IMR-90 (cell line): ENCODE measurements around the gene FBLN7. TPM values are rescaled to one million over a fixed set of nuclear protein-coding genes. Genes with fewer than 3 reads are reported as not detected.

Experiments used
- ATAC-seq: fragments of 200-7000 bp; cut with Tn5 transposase; 2 replicates; pipeline ENCODE4 v1.9.1; 2020; ENCODE audit warnings: low read depth, mild to moderate bottlenecking, moderate library complexity
- Bru-seq: library from RNA; stranded (reverse); fragments of 400-500 nt; gene quantifications from one replicate; lab custom pipeline; 2021; lab: Mats Ljungman, UMichigan
- BruChase-seq, 2 experiments: library from RNA; stranded (reverse); fragments of 400-500 nt; gene quantifications; one replicate each; lab custom pipeline; 2021; lab: Mats Ljungman, UMichigan
- BruUV-seq: library from RNA; stranded (reverse); fragments of 400-500 nt; replicated peaks from 2 replicates; lab custom pipeline; 2021; lab: Mats Ljungman, UMichigan
- CTCF ChIA-PET: fragments of 300-600 bp; formaldehyde crosslinking; extraction: SDS; loops from one replicate; lab custom pipeline; 2021; ENCODE audit warnings: antibody characterized with exemption; lab: Yijun Ruan, JAX
- POLR2A ChIA-PET: fragments of 300-600 bp; sonication (Branson Sonifier 250); formaldehyde crosslinking; loops from one replicate; lab custom pipeline; 2022; ENCODE audit warnings: antibody characterized with exemption; ENCODE audit not compliant: unreplicated experiment; lab: Charles Lee
- DNase-seq: peaks from one replicate; pipeline ENCODE4 v3.0.0; 2013
- H2AFZ ChIP-seq: replicated peaks from 2 replicates; pipeline ENCODE3; 2013; ENCODE audit warnings: low read length, mild to moderate bottlenecking; ENCODE audit not compliant: poor library complexity
- H2AK5ac ChIP-seq: 2 replicates; pipeline ENCODE4 v1.6.1; 2013; ENCODE audit warnings: low read depth, low read length, inconsistent platforms
- H2AK9ac ChIP-seq: replicated peaks from 2 replicates; pipeline ENCODE3; 2013; ENCODE audit warnings: mild to moderate bottlenecking, low read depth, low read length, moderate library complexity; ENCODE audit not compliant: poor library complexity
- H2BK120ac ChIP-seq: 2 replicates; pipeline ENCODE4 v1.6.1; 2013; ENCODE audit warnings: low read depth, low read length, inconsistent platforms
- H2BK15ac ChIP-seq: 3 replicates; pipeline ENCODE4 v1.6.1; 2013; ENCODE audit warnings: low read depth, low read length, inconsistent platforms
- H2BK20ac ChIP-seq: 2 replicates; pipeline ENCODE4 v1.6.1; 2013; ENCODE audit warnings: low read depth, mild to moderate bottlenecking, inconsistent platforms, low read length, moderate library complexity
- H2BK5ac ChIP-seq: 2 replicates; pipeline ENCODE4 v1.6.1; 2013; ENCODE audit warnings: mild to moderate bottlenecking, low read depth, low read length, inconsistent platforms; ENCODE audit not compliant: poor library complexity, severe bottlenecking
- H3K14ac ChIP-seq: replicated peaks from 2 replicates; pipeline ENCODE4 v1.6.1; 2013; ENCODE audit warnings: low read depth, low read length, inconsistent platforms
- H3K18ac ChIP-seq: 2 replicates; pipeline ENCODE4 v1.6.1; 2013; ENCODE audit warnings: low read depth, low read length, control low read depth
- H3K23ac ChIP-seq: 2 replicates; pipeline ENCODE4 v1.6.1; 2013; ENCODE audit warnings: low read depth, low read length, inconsistent platforms
- H3K27ac ChIP-seq: 2 replicates; pipeline ENCODE4 v1.5.1; 2013; ENCODE audit warnings: mild to moderate bottlenecking, control low read depth, low read length; ENCODE audit not compliant: insufficient read depth
- H3K27me3 ChIP-seq: 2 replicates; pipeline ENCODE4 v1.6.1; 2013; ENCODE audit warnings: low read length; ENCODE audit not compliant: control insufficient read depth, insufficient read depth
- H3K36me3 ChIP-seq: 2 replicates; pipeline ENCODE4 v1.6.1; 2013; ENCODE audit warnings: low read length, mixed read lengths; ENCODE audit not compliant: control insufficient read depth, insufficient read depth
- H3K4ac ChIP-seq: 2 replicates; pipeline ENCODE4 v1.6.1; 2013; ENCODE audit warnings: low read depth, low read length, inconsistent platforms
- H3K4me1 ChIP-seq: 2 replicates; pipeline ENCODE4 v1.6.1; 2013; ENCODE audit warnings: low read length, mixed read lengths; ENCODE audit not compliant: control insufficient read depth, insufficient read depth
- H3K4me2 ChIP-seq: 2 replicates; pipeline ENCODE4 v1.6.1; 2013; ENCODE audit warnings: low read depth, mild to moderate bottlenecking, control low read depth, low read length, moderate library complexity
- H3K4me3 ChIP-seq: 2 replicates; pipeline ENCODE4 v1.5.1; 2013; ENCODE audit warnings: low read depth, mild to moderate bottlenecking, control low read depth, low read length, moderate library complexity; ENCODE audit not compliant: insufficient read depth
- H3K56ac ChIP-seq: 2 replicates; pipeline ENCODE4 v1.6.1; 2013; ENCODE audit warnings: low read length, inconsistent platforms; ENCODE audit not compliant: insufficient read depth; ENCODE audit errors: extremely low read depth
- H3K79me1 ChIP-seq, 2 experiments: 2 replicates each; pipeline ENCODE4 v1.6.1; 2013; ENCODE audit warnings: low read length in 2 of 2, inconsistent platforms in 1 of 2, low read depth in 1 of 2
- H3K9ac ChIP-seq: 2 replicates; pipeline ENCODE4 v1.6.1; 2013; ENCODE audit warnings: low read depth, low read length, control low read depth
- H3K9me1 ChIP-seq: 2 replicates; pipeline ENCODE4 v1.6.1; 2013; ENCODE audit warnings: low read length, inconsistent platforms; ENCODE audit not compliant: insufficient read depth
- H3K9me3 ChIP-seq: 2 replicates; pipeline ENCODE4 v1.6.1; 2013; ENCODE audit warnings: low read length; ENCODE audit not compliant: control insufficient read depth, insufficient read depth
- H4K20me1 ChIP-seq: 2 replicates; pipeline ENCODE4 v1.6.1; 2013; ENCODE audit warnings: low read length, inconsistent platforms; ENCODE audit not compliant: insufficient read depth
- H4K5ac ChIP-seq: 2 replicates; pipeline ENCODE4 v1.6.1; 2013; ENCODE audit warnings: mild to moderate bottlenecking, low read depth, low read length, control low read depth
- H4K8ac ChIP-seq, 2 experiments: 2 replicates each; pipeline ENCODE4 v1.6.1; 2013; ENCODE audit warnings: low read depth in 2 of 2, low read length in 2 of 2, control low read depth in 1 of 2, inconsistent platforms in 1 of 2
- H4K91ac ChIP-seq: 2 replicates; pipeline ENCODE4 v1.6.1; 2013; ENCODE audit warnings: low read depth, low read length, inconsistent platforms; ENCODE audit not compliant: insufficient read depth
- BHLHE40 ChIP-seq: fragments of 150-350 bp; IDR thresholded peaks from 2 replicates; pipeline ENCODE4 v1.6.1; 2016; ENCODE audit warnings: mild to moderate bottlenecking, low read depth, low read length
- CEBPB ChIP-seq: IDR thresholded peaks from 2 replicates; pipeline ENCODE4 v1.6.1; 2012; ENCODE audit warnings: low read depth, low read length, improper control_type of control experiment
- CHD1 ChIP-seq: IDR thresholded peaks from 2 replicates; pipeline ENCODE4 v1.6.1; 2012; ENCODE audit warnings: low read depth, low read length, improper control_type of control experiment
- MAFK ChIP-seq: IDR thresholded peaks from 2 replicates; pipeline ENCODE4 v1.6.1; 2012; ENCODE audit warnings: low read depth, low read length, improper control_type of control experiment
- MAZ ChIP-seq: IDR thresholded peaks from 2 replicates; pipeline ENCODE4 v1.6.1; 2012; ENCODE audit warnings: low read depth, mild to moderate bottlenecking, low read length, improper control_type of control experiment, moderate library complexity, borderline replicate concordance
- MXI1 ChIP-seq: IDR thresholded peaks from 2 replicates; pipeline ENCODE4 v1.6.1; 2012; ENCODE audit warnings: low read depth, mild to moderate bottlenecking, low read length, moderate library complexity, borderline replicate concordance
- RAD21 ChIP-seq: IDR thresholded peaks from 2 replicates; pipeline ENCODE4 v1.6.1; 2012; ENCODE audit warnings: low read length, improper control_type of control experiment
- WGBS, 2 experiments: methylation state at CpG; one replicate each; pipeline versions ENCODE4 v1.1.5 to v1.1.7; 2013; ENCODE audit warnings: missing lambda C conversion rate in 2 of 2; ENCODE audit not compliant: insufficient read length in 1 of 2; ENCODE audit errors: extremely low coverage in 2 of 2; 5-methylcytosine and 5-hydroxymethylcytosine counted together
- dilution Hi-C: fragments of 300-500 bp; cut with HindIII; formaldehyde crosslinking; loops from one replicate; pipeline ENCODE4 v1.14.3; 2018; ENCODE audit warnings: low sequenced_read_pairs; ENCODE audit not compliant: unreplicated experiment
- in situ Hi-C: fragments of 300-500 bp; cut with MboI; formaldehyde crosslinking; loops from 3 replicates; pipeline ENCODE4 v1.14.3; 2019; ENCODE audit warnings: low sequenced_read_pairs, inconsistent platforms, mixed read lengths
- intact Hi-C: fragments of 100-400 bp; cut with micrococcal nuclease; formaldehyde crosslinking; loops from 2 replicates; pipeline ENCODE4 v1.10.0; 2022
- long read RNA-seq: library from polyadenylated mRNA; unstranded; transcript quantifications from one replicate; pipeline ENCODE4 v2.0.0, GENCODE V29; 2021; ENCODE audit not compliant: unreplicated experiment
- polyA plus RNA-seq, 3 experiments: library from polyadenylated mRNA; depleted of rRNA; stranded (reverse); fragments of >200 nt; gene quantifications; 2 replicates each; pipeline ENCODE4 v1.2.3, GENCODE V29; 2012; ENCODE audit warnings: low replicate concordance in 1 of 3
- total RNA-seq: library from RNA; depleted of rRNA; stranded (reverse); fragments of >200 nt; gene quantifications from 2 replicates; pipeline ENCODE4 v1.2.3, GENCODE V29; 2012; rRNA removed
- TF ChIP-seq, protein P1 (sequence below): conservative IDR thresholded peaks from 2 replicates; pipeline ENCODE4 v1.5.1; 2012; ENCODE audit warnings: mild to moderate bottlenecking, low read depth, low read length, improper control_type of control experiment

The FBLN7 gene, protein sequence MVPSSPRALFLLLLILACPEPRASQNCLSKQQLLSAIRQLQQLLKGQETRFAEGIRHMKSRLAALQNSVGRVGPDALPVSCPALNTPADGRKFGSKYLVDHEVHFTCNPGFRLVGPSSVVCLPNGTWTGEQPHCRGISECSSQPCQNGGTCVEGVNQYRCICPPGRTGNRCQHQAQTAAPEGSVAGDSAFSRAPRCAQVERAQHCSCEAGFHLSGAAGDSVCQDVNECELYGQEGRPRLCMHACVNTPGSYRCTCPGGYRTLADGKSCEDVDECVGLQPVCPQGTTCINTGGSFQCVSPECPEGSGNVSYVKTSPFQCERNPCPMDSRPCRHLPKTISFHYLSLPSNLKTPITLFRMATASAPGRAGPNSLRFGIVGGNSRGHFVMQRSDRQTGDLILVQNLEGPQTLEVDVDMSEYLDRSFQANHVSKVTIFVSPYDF
- total RNA-seq (under 0.01 and 0.18 TPM in 2 replicates), polyA plus RNA-seq (2012; rRNA removed) (1.0 and 1.2 TPM in 2 replicates), Bru-seq, nascent RNA (percentile 34 among the genes with signal in this experiment), BruChase-seq, experiment 1, labeled RNA remaining after a 6-hour chase (percentile 35 among the genes with signal in this experiment), BruChase-seq, experiment 2, labeled RNA remaining after a 2-hour chase (percentile 38 among the genes with signal in this experiment)
- 1.00 and 1.5 TPM in 2 replicates for polyA plus RNA-seq (2012; cell fraction: cytosol; rRNA removed)
- 0.59 and 0.69 TPM in 2 replicates for polyA plus RNA-seq (2012; cell fraction: nucleus; rRNA removed; ENCODE audit: low replicate concordance)
- long read RNA-seq = 0 reads

DNA sequence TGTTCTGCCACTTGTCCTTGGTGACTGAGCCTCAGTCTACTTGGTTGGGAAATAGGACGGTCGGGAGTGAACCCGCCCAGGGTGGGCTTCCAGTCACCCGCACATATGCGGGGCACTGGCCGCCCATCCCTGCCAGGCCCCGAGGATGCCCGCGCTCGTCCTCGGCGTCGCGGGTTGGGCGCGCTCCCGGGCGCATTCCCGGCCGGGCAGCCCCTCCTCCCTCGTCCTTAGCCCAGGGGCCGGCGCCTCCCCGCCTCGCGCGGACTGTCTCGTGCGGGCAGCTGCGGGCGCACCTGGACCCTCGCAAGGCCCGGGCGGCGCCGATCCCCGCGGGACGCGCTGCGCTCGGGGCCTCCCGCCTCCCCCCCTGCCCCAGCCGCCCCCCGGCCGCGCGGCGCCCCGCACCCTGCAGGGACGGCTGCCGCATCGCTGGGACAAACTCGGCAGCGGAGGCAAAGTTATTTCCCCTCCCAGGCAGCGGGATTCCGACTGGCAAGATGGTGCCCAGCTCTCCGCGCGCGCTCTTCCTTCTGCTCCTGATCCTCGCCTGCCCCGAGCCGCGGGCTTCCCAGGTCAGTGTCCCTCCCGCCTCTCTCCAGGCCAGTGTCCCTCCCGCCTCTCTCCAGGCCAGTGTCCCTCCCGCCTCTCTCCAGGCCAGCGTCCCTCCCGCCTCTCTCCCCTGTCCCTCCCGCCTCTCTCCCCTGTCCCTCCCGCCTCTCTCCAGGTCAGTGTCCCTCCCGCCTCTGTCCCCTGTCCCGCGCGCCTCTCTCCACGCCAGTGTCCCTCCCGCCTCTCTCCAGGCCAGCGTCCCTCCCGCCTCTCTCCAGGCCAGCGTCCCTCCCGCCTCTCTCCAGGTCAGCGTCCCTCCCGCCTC, at the start of gene FBLN7:
Gene FBLN7 (plus strand): TSS at position 227 of the 874 bp plus-strand sequence. CDS start 271 bp downstream, at position 498.
- dilution Hi-C loops = no loop called here
- Histone ChIP-seq H3K9me1 (peaks cover 9% of the 10 kb centered on the region), H4K8ac (peak within 1 kb of the TSS; percentile 68 to 83; a peak in 3 of 4 replicates), H3K23ac (peak within 1 kb of the TSS; percentile 92), H3K4ac (peak within 1 kb of the TSS; percentile 48), H3K4me3 (peak within 1 kb of the TSS; percentile 61), H3K56ac (peak within 1 kb of the TSS; percentile 21; the same call in 1 of the 2 replicates), H3K79me1 (no peaks in the 10 kb centered on the region), H3K36me3 (no peaks in the 10 kb centered on the region), H3K4me2 (peak within 1 kb of the TSS; percentile 98), H4K5ac (peak within 1 kb of the TSS; percentile 43), H2BK5ac (no peak within 1 kb of the TSS), H4K20me1 (no peaks in the 10 kb centered on the region), H3K4me1 (peaks cover 6% of the 10 kb centered on the region; the same call in 1 of the 2 replicates), H3K9me3 (no peaks in the 10 kb centered on the region), H3K14ac (peak within 1 kb of the TSS; percentile 78), H2BK15ac (peak within 1 kb of the TSS; percentile 49; the same call in 1 of the 3 replicates), H3K27me3 (no peaks in the 10 kb centered on the region), H2BK120ac (peak within 1 kb of the TSS; percentile 56; the same call in 1 of the 2 replicates), H2BK20ac (no peak within 1 kb of the TSS), H2AFZ (peak within 1 kb of the TSS; percentile 89), H2AK9ac (peak within 1 kb of the TSS; percentile 62), H3K27ac (no peak within 1 kb of the TSS; the same call in 1 of the 2 replicates), H2AK5ac (peak within 1 kb of the TSS; percentile 43; the same call in 1 of the 2 replicates), H3K18ac (peak within 1 kb of the TSS; percentile 0; the same call in 1 of the 2 replicates), H3K9ac (peak within 1 kb of the TSS; percentile 71; the same call in 1 of the 2 replicates), H4K91ac (peak within 1 kb of the TSS; percentile 38)
- POLR2A ChIA-PET = no interaction called here
- in situ Hi-C loops = no loop called here
- WGBS, 2 experiments = 1% methylated on average over 23 of the region's 84 CpGs; no CpG with 5 or more reads in 1 of the 2 experiments
- intact Hi-C loops = no loop called here
- peak; percentile 86 for ATAC-seq
- CTCF ChIA-PET = no interaction called here
- no TSS peak for BruUV-seq
- DNase-seq = no peak
- peak; percentile 6; the same call in 1 of the 2 replicates for TF ChIP-seq BHLHE40
- TF ChIP-seq RAD21 = no peak
- TF ChIP-seq, protein P1, sequence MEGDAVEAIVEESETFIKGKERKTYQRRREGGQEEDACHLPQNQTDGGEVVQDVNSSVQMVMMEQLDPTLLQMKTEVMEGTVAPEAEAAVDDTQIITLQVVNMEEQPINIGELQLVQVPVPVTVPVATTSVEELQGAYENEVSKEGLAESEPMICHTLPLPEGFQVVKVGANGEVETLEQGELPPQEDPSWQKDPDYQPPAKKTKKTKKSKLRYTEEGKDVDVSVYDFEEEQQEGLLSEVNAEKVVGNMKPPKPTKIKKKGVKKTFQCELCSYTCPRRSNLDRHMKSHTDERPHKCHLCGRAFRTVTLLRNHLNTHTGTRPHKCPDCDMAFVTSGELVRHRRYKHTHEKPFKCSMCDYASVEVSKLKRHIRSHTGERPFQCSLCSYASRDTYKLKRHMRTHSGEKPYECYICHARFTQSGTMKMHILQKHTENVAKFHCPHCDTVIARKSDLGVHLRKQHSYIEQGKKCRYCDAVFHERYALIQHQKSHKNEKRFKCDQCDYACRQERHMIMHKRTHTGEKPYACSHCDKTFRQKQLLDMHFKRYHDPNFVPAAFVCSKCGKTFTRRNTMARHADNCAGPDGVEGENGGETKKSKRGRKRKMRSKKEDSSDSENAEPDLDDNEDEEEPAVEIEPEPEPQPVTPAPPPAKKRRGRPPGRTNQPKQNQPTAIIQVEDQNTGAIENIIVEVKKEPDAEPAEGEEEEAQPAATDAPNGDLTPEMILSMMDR = no peak
- no peak for TF ChIP-seq MAZ
- no peak for TF ChIP-seq MAFK
- no peak for TF ChIP-seq CHD1
- no peak for TF ChIP-seq CEBPB
- TF ChIP-seq MXI1 = no peak
